ENCODE results near the gene JKAMP.

The JKAMP gene

DNA sequence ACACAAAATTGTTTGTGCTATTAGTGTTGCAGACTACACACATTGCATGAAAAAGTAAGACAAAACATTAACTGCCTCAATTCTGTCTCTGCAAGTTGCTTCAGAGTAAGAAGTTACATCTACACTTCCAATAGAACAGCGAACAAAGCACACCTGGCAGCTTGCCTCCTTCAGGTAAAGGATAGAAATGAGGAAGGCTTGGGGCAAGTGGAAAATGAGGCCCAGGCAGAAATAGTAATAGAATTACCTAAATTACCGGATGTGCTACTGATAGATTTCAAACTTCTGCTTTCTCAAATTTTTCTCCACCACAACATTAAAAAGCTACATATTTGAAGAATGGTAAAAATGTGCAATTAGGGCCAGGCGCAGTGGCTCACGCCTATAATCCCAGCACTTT lies 54.6 kb downstream of the JKAMP start:
- DNase-seq (ENCODE audit: low read depth, low spot score), result no peak

GRCh38 chr14:59540852-59541251 lies 56.5 kb downstream of the JKAMP start:
- no peak for DNase-seq (ENCODE audit: low read depth, low spot score)

DNA sequence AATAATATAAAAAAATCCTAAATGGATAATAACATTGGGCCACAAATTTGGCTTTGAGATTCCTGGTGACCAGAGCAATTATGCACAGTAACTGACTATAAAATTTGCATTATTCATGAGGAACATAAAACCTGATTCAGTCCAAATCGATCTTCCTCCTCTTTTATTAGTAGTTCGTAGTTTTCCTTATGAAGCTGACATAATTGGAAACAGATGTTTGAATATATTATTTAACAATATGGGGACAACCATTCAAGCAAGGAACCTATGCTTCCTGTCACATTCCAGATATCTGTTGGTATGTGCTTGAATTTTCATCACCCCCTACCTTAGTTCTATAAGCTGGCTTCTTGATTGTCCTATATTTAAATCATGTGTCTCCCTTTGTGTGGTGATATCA lies 57.4 kb downstream of the JKAMP start:
- DNase-seq (ENCODE audit: low read depth, low spot score), result no peak

DNA sequence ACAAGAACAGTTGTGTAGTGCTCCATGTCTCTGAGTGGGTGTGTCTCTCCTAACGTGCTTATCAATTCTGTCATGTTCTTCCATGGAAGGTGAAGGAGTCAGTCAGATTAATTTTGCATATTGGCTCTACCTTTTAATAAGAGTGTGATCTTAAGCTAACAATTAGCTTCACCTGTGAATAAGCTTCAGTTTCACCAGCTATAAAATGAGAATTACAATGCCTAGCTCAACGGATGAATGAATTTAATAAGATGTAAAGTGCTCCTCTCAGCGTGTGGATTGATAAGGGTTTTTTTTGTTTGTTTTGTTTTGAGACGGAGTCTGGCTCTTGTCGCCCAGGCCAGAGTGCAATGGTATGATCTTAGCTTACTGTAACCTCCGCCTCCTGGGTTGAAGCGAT lies 59.6 kb downstream of the JKAMP start:
- no peak for DNase-seq (ENCODE audit: low read depth, low spot score)

GRCh38 chr14:59547310-59547709 lies 63.0 kb downstream of the JKAMP start:
- DNase-seq (ENCODE audit: low read depth, low spot score), result no peak

Data from activated CD4-positive, CD25-positive, alpha-beta regulatory T cell treated with anti-CD3 and anti-CD28 coated beads, Interleukin-2, amount 50 U/mL, for 16 hours (primary cell).